HG02763 (cell line): Measurements from ENCODE around the gene GRB10.
"Not testable (repeated sequence)": the region's sequence is repeated elsewhere in the genome, so short reads cannot be mapped to it uniquely, and the experiment has no call there.

Source experiments
- ATAC-seq: cut with Tn5 transposase; IDR thresholded peaks from one replicate; pipeline ENCODE4 v1.9.1; 2021; ENCODE audit warnings: mild to moderate bottlenecking, moderate library complexity; ENCODE audit not compliant: unreplicated experiment

The GRB10 gene

DNA sequence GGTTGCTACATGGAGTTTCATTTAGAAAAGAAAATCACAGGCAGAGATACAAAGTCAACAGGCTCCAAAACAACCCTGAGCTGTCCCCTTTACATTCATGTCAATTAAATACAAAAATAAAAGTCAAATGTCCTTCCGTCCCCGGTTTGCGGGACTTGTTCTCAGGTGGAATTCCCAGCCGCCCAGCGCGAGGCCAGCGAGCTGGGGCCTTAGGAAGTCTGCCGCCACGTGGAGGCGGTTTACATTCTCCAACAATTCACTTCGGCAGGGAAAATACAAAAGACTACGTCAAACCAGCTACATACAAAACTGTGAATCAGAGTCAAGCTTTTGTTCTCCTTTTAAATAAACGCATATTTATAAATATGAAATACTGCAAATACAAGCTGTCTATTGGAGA lies 192.2 kb downstream of the GRB10 start:
- ATAC-seq: no peak

DNA sequence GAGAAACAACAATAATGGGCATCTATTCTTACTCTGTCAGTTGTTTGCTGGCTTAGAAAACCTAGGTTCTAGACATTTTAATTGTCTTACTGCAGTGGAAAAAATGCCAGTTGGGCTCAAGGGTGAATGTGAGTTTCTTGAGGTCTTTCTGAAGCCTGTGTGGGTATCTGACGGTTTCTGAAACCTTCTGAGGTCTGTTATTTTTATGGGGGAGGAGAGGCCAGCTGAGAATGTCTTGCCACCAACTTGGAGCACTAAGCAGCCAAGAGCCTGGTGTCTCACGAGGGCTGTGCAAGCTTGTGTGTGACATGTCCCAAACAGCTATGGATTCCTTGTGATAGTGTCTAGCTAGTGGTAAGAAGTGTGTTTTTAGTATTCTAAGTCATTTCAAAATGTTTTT lies 193.3 kb downstream of the GRB10 start:
- no peak for ATAC-seq

DNA sequence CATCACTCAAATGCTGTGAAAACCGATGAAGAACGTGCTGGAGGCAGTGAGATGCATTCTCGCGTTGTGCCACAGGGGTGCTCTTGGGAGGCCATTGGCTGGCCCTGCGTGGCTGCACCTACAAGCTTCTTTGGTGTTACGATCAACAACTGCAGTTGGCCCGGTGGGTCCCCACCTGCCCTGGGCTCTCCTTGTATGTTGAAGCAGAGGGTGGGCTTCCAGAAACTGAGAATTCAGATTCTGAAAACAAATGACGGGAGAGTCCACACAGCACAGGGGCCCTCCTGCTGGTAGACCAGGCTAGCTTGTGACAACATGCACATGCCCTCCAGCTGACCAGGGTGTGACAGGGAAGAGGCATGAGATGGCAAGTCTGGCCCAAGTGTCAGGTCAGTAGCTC lies 193.8 kb downstream of the GRB10 start:
- no peak for ATAC-seq

DNA sequence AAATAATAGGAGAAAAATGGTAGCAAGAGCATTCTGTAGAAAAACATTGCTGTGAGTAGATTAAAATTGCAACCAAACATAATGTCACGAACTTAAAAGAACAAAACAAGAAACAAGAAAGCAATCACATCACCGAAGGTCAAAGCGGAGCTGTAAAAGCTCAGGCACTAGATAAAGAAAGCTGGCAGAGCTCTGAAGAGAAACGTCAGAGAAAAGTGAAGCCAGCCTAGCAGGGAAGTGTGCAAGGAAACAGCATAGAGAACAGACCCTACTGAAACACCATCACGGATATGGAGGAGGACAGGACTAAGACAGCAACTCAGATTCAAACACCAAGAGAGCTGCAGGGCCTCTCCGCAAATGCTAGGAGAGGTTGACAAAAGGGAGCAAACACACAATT lies 195.0 kb downstream of the GRB10 start:
- no peak for ATAC-seq

DNA sequence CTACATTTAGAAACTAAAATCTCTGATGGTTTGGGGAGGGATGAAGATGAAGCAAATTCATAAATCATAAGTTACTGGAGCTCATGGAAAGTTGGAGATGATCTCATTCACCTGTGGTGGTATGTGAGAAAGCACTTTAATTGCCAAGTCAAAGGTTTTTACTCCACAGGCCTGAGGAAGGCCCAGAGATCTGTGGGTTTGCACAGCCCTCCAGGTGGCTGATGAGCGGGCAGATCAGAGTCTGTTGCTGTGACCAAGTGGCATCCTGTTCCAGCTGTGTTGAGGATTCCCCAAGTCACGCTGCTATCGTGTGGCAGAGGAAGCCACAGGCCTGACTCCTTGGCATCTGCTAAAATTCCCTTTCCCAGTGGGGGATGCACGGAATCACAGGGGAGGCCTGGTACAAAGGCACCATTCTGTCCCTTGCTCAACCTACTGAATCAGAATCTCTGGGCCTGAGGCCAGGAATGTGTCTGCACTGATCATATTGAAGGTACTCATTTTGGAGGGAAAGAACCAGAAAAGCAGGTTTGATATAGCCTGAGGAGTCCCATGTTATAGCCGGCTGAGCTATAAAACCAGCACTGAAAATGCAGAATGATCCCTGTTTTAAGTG lies 197.8 kb downstream of the GRB10 start:
- no peak for ATAC-seq

DNA sequence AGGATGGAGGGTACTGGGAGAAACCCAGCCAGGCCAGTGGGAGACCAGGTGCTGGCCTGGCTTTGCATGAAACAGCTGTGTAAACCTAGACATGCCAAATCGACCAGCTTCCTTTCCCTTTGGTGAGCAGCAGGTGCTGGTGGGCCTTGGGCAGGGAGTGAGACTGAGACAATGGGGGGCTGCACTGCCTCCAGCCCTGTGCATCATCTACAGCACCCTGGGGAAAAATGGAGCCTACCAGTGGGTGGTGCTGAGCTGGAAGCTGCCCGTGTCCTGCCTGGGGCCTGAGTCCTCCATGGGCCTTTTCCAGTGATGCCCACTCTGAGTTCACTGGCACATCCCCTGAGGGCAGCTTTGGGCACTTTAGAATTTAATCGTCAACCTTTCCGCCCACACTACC lies 198.3 kb downstream of the GRB10 start:
- no peak for ATAC-seq

DNA sequence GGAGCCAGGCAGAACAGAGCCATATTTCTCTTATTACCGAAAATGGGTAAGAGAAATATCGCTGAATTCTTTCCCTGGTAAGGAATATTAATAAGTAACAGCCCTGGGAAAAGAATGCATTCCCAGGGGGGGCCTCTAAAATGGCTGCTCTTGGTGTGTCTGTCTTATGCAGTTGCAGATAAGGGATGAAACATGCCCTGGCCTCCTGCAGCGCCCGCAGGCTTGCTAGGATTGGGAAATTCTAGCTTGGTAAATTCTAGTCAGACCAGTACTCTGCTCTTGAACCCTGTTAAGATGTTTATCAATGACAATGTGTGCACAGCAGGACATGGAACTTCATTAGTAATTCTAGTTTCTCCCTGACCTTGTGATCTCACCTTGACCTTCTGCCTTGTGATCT lies 199.4 kb downstream of the GRB10 start:
- ATAC-seq: not testable (repeated sequence)

DNA sequence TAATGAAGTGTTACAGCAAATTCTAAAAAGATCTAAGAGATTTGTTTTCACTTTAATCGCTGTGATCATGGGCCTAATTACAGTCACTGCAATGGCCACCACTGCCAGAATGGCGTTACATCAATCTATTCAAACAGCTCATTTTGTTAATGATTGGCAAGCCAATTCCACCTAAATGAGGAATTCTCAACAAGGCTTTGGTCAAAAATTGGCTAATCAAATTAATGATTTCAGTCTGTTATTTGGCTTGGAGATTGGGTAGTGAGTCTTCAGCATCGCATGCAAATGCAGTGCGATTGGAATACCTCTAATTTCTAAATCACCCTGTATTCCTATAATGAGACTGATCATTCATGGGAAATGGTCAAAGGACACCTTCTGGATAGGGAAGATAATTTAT lies 200.4 kb downstream of the GRB10 start:
- not testable (repeated sequence) for ATAC-seq

DNA sequence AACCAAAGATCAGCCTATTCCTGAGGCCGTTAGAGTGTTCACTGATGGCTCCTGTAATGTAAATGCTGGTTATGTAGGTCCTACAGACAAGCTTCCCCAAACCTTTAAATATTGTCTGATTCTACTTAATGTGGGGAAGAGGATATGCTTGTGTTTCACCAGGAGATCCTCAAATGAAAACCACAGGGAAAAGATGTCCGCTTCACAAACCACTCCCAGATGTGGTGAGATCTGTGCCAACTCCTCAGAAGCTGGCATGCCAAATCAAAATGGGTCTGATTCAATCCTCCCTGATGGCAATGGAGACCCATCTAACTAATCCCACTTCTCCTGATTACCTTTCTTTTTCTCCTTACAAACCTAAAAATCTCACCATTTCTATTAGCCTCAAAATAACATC lies 202.0 kb downstream of the GRB10 start:
- ATAC-seq: not testable (repeated sequence)

DNA sequence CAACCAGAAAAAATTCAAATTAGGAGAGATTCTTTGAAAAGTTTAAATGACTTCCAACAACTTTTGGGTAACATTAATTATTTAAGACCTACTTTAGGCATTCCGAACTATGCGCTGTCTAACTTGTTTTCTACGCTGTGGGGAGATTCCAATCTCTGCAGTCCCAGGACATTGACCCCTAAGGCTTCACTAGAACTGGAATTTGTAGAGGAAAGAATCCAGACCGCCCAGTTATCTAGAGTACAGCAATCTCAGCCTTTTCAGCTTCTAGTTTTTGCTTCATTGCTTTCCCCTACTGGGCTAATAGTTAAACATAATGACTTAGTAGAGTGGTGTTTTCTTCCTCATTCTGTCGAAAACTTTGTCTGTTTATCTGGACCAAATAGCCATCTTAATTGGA lies 202.6 kb downstream of the GRB10 start:
- ATAC-seq: no peak

DNA sequence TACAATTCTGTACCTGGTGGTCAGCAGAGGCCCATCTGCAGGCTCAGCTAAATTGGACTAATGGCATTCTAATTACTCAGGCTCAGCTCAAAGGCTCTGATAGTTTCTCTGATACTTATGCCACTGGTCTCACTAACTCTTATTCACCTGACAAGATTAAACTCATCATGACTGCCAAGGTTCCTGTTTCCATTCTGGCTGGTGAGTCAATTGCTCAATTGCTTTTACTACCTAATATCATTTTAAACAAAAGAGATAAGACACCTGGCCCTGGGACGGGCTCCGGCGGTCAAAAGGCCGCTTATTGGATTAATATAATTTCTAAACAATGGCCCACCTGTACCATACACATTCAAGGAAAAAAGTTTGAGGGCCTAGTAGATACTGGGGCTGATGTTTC lies 204.6 kb downstream of the GRB10 start:
- not testable (repeated sequence) for ATAC-seq

DNA sequence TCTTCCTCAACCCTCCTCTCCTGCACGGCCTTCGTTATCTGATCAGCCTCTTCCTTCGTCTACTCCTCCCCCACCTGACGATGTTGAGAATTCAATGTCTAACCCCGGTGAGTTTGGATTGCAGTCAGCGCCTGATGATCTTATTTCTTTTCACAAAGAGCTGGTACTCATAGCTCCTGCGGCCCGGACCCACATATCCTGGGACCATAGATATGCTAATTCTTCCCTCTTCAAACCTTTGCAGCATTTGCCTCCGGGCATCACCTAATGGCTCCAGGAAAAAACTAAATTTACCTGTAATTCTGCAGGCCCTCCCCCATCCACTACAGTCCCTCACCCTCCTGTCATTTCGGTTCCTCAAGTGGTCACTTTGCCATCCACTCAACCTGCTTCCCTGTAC lies 205.1 kb downstream of the GRB10 start:
- no peak for ATAC-seq

DNA sequence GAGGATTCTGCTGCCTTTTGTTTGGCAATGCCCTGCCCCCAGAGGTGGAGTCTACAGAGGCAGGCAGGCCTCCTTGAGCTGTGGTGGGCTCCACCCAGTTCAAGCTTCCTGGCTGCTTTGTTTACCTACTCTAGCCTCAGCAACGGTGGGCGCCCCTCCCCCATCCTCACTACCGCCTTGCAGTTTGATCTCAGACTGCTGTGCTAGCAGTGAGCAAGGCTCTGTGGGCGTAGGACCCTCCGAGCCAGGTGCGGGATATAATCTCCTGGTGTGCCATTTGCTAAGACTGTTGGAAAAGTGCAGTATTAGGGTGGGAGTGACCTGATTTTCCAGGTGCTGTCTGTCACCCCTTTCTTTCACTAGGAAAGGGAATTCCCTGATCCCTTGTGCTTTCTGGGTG lies 206.3 kb downstream of the GRB10 start:
- not testable (repeated sequence) for ATAC-seq

DNA sequence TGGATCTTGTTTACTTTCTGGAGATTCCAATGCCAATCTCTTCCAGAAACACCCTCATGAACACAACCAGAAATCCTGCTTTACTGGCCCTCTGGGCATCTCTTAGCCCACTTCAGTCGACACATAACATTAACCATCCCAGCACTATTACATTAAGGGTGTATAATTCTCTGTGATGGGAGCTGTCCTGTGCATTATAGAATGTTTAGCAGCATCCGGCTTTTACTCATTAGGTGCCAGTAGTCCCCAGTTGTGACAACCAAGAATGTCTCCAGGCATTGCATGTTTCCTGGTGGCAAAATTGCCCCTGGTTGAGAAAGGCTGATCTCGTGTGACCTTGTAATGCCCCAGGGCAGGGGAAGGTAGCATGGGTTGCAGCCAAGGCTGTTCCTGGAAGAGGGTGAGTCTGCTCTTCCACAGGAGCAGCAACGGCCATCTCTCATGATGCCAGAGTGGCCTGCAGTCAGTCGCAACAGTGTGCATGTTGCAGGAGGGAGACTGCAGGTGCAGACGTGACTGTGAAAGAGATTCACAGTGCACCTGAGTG lies 214.9 kb downstream of the GRB10 start:
- ATAC-seq: no peak

DNA sequence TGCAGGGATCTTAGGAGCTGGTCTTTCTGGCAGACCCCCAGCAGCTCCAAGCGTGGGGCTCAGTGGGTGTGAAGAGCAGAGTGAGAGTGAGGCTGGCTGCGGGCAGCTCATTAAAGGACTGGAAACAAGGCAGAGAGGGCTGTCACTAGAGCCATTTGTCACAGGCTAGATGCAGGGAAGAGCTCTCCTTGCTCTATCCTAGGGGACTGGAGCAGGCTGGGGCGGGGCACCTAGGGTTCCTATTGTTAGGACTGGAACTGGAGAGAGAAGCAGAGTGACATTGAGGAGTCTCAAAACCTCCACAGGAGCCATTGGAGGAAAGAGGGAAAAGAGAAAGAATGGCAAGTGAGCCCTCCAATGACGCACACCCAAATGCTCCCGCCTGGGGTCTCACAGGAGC lies 216.7 kb downstream of the GRB10 start:
- no peak for ATAC-seq

DNA sequence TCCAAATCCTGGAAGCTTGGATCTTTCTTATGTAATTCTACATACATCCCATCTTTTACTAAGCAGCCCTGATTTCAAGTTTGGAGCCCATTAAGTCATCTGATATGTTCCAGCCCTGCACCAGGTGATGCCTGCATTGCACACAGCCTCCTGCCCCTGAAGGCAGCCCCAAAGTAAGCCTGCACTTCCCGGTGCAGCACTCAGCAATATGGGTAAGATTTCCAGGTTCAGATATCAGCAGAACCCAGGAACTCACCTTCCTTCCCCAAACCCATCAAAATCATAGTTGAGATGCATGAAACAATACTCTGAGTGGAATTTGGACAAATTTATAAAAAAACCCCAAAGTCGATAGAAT lies 217.2 kb downstream of the GRB10 start:
- no peak for ATAC-seq

DNA sequence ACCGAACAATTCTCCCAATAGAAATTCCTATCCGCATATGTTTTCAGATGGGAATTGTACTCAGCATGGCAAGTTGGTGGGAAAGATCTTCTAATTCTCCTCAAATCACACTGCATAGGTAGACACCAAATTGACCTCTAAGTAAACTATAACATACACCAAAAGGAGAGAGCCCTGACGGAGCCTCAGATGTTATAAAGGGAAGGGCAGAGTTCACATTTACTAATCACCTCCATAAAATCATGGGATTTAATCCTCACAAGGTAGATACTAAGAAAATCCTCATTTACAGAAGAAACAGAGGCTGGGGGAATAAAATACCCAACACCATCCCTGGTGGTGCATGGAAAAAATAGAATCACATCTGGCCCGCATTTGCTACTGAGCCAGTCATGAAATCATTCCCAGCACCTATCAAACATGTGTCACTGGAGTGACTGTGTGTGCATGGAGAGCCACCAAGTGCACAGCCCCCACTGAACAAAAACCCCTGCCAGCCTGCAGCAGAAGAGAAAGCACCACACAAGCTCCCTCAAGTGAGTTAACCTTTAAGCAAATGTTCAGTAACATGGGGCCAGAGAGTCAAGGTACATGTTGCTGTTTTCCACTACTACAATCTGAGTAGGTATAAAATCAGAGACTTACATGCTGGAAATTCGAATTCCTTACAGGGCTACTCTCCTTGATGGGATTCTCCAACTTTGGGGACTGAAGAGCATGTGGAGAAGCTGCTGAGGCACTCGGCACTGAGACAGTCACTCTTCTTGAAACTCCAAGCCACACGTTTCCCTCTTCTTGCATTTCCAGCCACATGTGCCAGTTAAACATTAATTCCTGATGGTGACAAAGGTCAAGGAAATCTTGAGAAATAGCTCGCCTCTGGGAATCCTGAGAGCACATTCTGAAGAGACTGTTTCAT lies 217.8 kb downstream of the GRB10 start, which contains the start of gene DDC:
TSS of gene DDC (minus strand) at position 766 of the 919 bp plus-strand sequence. CDS start 21,320 bp downstream, outside the sequence.
- no peak for ATAC-seq

DNA sequence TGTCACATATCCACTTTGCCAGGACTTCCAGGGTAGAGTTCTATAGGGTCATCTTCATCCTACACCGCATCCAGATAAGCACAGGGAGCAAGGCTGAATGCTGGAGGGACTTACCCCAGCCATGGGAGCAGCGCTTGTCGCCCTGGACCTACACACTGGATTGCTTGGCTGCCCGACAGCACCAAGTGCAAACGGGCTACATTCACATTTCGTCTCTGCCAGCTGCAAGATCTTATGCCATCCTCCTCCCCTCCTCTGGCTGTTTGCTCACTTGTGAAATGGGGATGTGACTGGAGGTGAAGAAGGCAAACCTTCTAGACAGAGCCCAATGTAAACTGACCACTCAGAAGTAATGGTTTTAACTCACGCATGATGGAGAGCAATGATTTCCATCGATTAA lies 218.5 kb downstream of the GRB10 start:
- ATAC-seq: no peak

DNA sequence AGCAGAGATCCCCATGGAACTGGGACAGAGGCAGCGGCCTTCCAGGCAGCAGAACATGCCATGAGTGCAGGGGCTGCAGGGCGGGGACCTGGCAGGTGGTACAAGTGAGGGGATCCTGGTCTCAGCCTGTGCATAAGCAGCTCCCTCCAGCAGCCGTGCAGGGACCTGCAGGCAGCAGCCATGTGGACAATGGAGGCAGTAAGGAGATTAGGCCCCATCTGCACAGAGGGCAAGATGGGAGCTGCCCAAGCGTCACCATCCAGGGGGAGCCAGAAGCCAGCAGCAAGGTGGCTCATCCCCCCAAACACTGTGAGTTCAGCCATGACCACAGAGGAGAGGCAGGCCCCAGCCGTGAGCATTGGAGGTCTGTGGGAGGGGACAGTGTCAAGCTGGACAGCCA lies 220.6 kb downstream of the GRB10 start:
- no peak for ATAC-seq

DNA sequence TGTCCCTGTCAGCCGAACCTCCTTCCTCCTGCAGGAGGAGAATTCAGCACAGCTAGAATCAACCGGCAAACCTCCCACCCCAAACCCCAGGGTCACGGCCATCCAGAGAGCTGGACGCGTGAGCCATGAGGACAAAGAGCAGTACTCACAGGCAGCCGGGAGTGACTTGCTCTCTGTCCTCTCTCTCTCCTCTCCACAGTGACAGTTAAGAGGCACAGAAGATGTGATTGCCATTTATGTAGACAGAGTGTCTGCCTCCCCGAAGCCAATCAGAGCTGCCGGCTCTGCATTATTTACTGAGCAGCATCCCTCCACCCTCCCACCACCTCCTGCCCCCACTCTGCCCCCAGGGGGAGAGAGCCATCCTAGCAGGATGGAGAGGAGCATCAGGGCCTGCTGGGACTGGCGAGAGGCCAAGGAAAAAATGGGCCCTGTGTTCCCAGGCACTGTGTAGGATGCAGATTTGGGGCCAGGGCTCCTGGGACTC lies 221.8 kb downstream of the GRB10 start:
- no peak for ATAC-seq

DNA sequence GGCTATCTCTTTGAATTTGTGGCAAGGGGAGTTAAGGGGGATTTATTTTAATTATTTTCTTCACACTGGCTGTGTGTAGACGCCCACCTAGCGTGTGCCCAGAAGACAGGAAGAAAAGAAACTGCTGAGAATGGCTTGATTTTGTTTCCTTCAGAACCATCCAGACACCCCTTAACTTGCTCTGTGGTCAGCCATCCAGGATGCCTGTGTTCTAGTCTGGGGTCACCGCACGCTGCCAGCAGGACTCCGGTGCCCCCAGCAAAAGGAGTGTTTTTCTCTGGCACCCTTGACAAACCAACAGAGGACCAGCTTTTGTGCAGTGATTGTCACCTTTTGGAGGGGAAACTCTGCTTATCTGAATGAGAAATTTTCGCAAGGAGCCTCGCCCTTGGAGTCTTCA lies 222.8 kb downstream of the GRB10 start:
- no peak for ATAC-seq
